Fibroblast of lung (primary cell): ENCODE results near the gene DUSP16. TPM values are rescaled to one million over a fixed set of nuclear protein-coding genes. Genes with fewer than 3 reads are reported as not detected.

Experiments used
- DNase-seq, 2 donors: peaks; one replicate each; pipeline versions ENCODE4 v3.0.0 to v3.0.0-alpha.2; 2010; ENCODE audit warnings: low read depth in 2 of 2
- H2AFZ ChIP-seq: 2 replicates; pipeline ENCODE4 v1.5.1; 2012; ENCODE audit warnings: low read length, control low read depth, inconsistent platforms
- H3K27ac ChIP-seq: 2 replicates; pipeline ENCODE4 v1.5.1; 2011; ENCODE audit warnings: low read length, control low read depth; ENCODE audit not compliant: insufficient read depth
- H3K27me3 ChIP-seq: 2 replicates; pipeline ENCODE4 v1.5.1; 2011; ENCODE audit warnings: mild to moderate bottlenecking, low read length; ENCODE audit not compliant: control insufficient read depth, insufficient read depth
- H3K36me3 ChIP-seq: 2 replicates; pipeline ENCODE4 v1.5.1; 2011; ENCODE audit warnings: low read length; ENCODE audit not compliant: control insufficient read depth, insufficient read depth
- H3K4me1 ChIP-seq: 2 replicates; pipeline ENCODE4 v1.5.1; 2011; ENCODE audit warnings: low read length; ENCODE audit not compliant: control insufficient read depth, insufficient read depth; ENCODE audit errors: extremely low read depth
- H3K4me2 ChIP-seq: 2 replicates; pipeline ENCODE4 v1.5.1; 2011; ENCODE audit warnings: low read length, control low read depth; ENCODE audit not compliant: insufficient read depth; ENCODE audit errors: extremely low read depth
- H3K4me3 ChIP-seq, 4 experiments: fragments of 200-600 bp in 1 of 4; sonication (generic) in 1 of 4; replicated peaks in 1 of 4; 2 replicates each; pipeline ENCODE4 v1.5.1; 2011 to 2016; ENCODE audit warnings: low read length in 4 of 4, low read depth in 3 of 4, mild to moderate bottlenecking in 3 of 4, control low read depth in 2 of 4, inconsistent platforms in 1 of 4, mixed read lengths in 1 of 4; ENCODE audit not compliant: insufficient read depth in 1 of 4; ENCODE audit errors: control extremely low read depth in 1 of 4
- H3K79me2 ChIP-seq: 2 replicates; pipeline ENCODE4 v1.5.1; 2012; ENCODE audit warnings: mild to moderate bottlenecking, low read length, inconsistent platforms; ENCODE audit not compliant: control insufficient read depth, insufficient read depth
- H3K9ac ChIP-seq: 2 replicates; pipeline ENCODE4 v1.5.1; 2011; ENCODE audit warnings: mild to moderate bottlenecking, low read length, control low read depth; ENCODE audit not compliant: insufficient read depth
- H3K9me3 ChIP-seq: 2 replicates; pipeline ENCODE4 v1.5.1; 2012; ENCODE audit warnings: low read depth, low read length; ENCODE audit not compliant: control insufficient read depth, insufficient read depth
- H4K20me1 ChIP-seq: 2 replicates; pipeline ENCODE4 v1.5.1; 2011; ENCODE audit warnings: low read length; ENCODE audit not compliant: control insufficient read depth, insufficient read depth; ENCODE audit errors: extremely low read depth
- CTCF ChIP-seq, 2 donors: IDR thresholded peaks in 1 of 2; conservative IDR thresholded peaks in 1 of 2; 1 replicate in 1 of 2; 2 replicates in 1 of 2; pipeline ENCODE4 v1.5.1; 2011 to 2012; ENCODE audit warnings: low read length in 2 of 2, control low read depth in 1 of 2, inconsistent platforms in 1 of 2, low read depth in 1 of 2, mild to moderate bottlenecking in 1 of 2
- EZH2 ChIP-seq: IDR thresholded peaks from 2 replicates; pipeline ENCODE4 v1.5.1; 2012; ENCODE audit warnings: low read length, control low read depth, mild to moderate bottlenecking; ENCODE audit errors: missing control alignments
- polyA plus RNA-seq, 2 donors: library from polyadenylated mRNA; depleted of rRNA in 1 of 2; stranded (reverse) in 1 of 2; unstranded in 1 of 2; fragments of >200 nt; gene quantifications; 2 replicates each; pipeline ENCODE4 v1.2.1, GENCODE V29; 2011 to 2012; ENCODE audit warnings: missing spikeins in 1 of 2
- total RNA-seq: library from RNA; depleted of rRNA; stranded (reverse); fragments of >200 nt; gene quantifications from 2 replicates; pipeline ENCODE4 v1.2.1, GENCODE V29; 2014

Gene DUSP16
- total and polyA plus RNA-seq, 2 donors (not counting 1 experiment from before 2014, with no cell fraction given), result 9.4 to 15.2 TPM

GRCh38 chr12:12608557-12608957 lies 45.9 kb upstream of the DUSP16 start:
- H3K36me3 ChIP-seq, result no peaks in the 10 kb centered on the region
- TF ChIP-seq CTCF (conservative IDR thresholded peaks at IDR 0.05 in 1 of 2, IDR thresholded peaks at IDR 0.05 in 1 of 2; ENCODE audit: low read depth in 1 of 2, low read length in 2 of 2) (peak in 1 of 2 donors; percentile 6), EZH2 (no peak)
- peak; percentile 7 to 8 for DNase-seq

GRCh38 chr12:12606781-12607589 lies 44.3 kb upstream of the DUSP16 start:
- Histone ChIP-seq H3K4me2 (no peak overlapping the region), H3K9me3 (no peaks in the 10 kb centered on the region)

More at GRCh38 chr12:12608557-12608957, 45.9 kb upstream of the DUSP16 start:
- Histone ChIP-seq H4K20me1 (no peaks in the 10 kb centered on the region), H2AFZ (no peak overlapping the region), H3K27me3 (no peaks in the 10 kb centered on the region), H3K4me1 (peaks cover 2% of the 10 kb centered on the region), H3K9ac (no peak overlapping the region), H3K9me3 (no peaks in the 10 kb centered on the region), H3K4me3 (no peak overlapping the region), H3K79me2 (peaks cover 4% of the 10 kb centered on the region), H3K27ac (no peak overlapping the region), H3K4me2 (no peak overlapping the region)

GRCh38 chr12:12604740-12605139 lies 42.1 kb upstream of the DUSP16 start:
- H4K20me1 ChIP-seq, result no peaks in the 10 kb centered on the region
- no peak overlapping the region for H3K4me3 ChIP-seq
- peaks cover 3% of the 10 kb centered on the region for H3K27me3 ChIP-seq
- H3K79me2 ChIP-seq, result no peaks in the 10 kb centered on the region
- DNase-seq, result no peak
- no peaks in the 10 kb centered on the region for H3K4me1 ChIP-seq
- H3K9me3 ChIP-seq, result no peaks in the 10 kb centered on the region
- H3K27ac ChIP-seq, result no peak overlapping the region
- no peaks in the 10 kb centered on the region for H3K36me3 ChIP-seq
- TF ChIP-seq EZH2 (no peak), CTCF (conservative IDR thresholded peaks at IDR 0.05 in 1 of 2, IDR thresholded peaks at IDR 0.05 in 1 of 2; ENCODE audit: low read depth in 1 of 2, low read length in 2 of 2) (no peak)
- no peak overlapping the region for H3K4me2 ChIP-seq
- no peak overlapping the region for H3K9ac ChIP-seq
- no peak overlapping the region for H2AFZ ChIP-seq

More at GRCh38 chr12:12606781-12607589, 44.3 kb upstream of the DUSP16 start:
- no peaks in the 10 kb centered on the region for H4K20me1 ChIP-seq
- H3K27ac ChIP-seq, result no peak overlapping the region
- H3K36me3 ChIP-seq, result no peaks in the 10 kb centered on the region
- H3K9ac ChIP-seq, result no peak overlapping the region
- H2AFZ ChIP-seq, result no peak overlapping the region
- H3K79me2 ChIP-seq, result no peaks in the 10 kb centered on the region
- TF ChIP-seq CTCF (conservative IDR thresholded peaks at IDR 0.05 in 1 of 2, IDR thresholded peaks at IDR 0.05 in 1 of 2; ENCODE audit: low read depth in 1 of 2, low read length in 2 of 2) (no peak), EZH2 (no peak)
- no peaks in the 10 kb centered on the region for H3K4me1 ChIP-seq
- DNase-seq, result peak; percentile 54 to 92
- no peaks in the 10 kb centered on the region for H3K27me3 ChIP-seq
- H3K4me3 ChIP-seq, result no peak overlapping the region
